Neural cell (in vitro differentiated cells): ENCODE data around the gene XYLT2. TPM values are rescaled to one million over a fixed set of nuclear protein-coding genes. Genes with fewer than 3 reads are reported as not detected.

ENCODE experiments used
- H2AFZ ChIP-seq: fragments of 200-600, 300-800 bp; sonication (generic), shearing (Covaris generic); 2 replicates; pipeline ENCODE4 v1.6.0; 2014; ENCODE audit warnings: low read depth, mild to moderate bottlenecking, antibody characterized with exemption, low read length, moderate library complexity
- H3F3A ChIP-seq: fragments of 200-600 bp; shearing (Covaris generic); 2 replicates; pipeline ENCODE4 v1.6.1; 2016; ENCODE audit warnings: mild to moderate bottlenecking, moderate library complexity, mixed read lengths, antibody characterized with exemption, low read length; ENCODE audit not compliant: insufficient read depth, poor library complexity, severe bottlenecking
- H3K27ac ChIP-seq: fragments of 200-600, 300-800 bp; sonication (generic), shearing (Covaris generic); 2 replicates; pipeline ENCODE4 v1.5.1; 2014; ENCODE audit warnings: mild to moderate bottlenecking, low read length, moderate library complexity
- H3K27me3 ChIP-seq: fragments of 300-800, 200-600 bp; sonication (generic), shearing (Covaris generic); 2 replicates; pipeline ENCODE4 v1.6.0; 2014; ENCODE audit warnings: mild to moderate bottlenecking, low read depth, low read length, moderate library complexity; ENCODE audit not compliant: insufficient read depth
- H3K36me3 ChIP-seq: fragments of 300-800, 200-600 bp; sonication (generic), shearing (Covaris generic); 2 replicates; pipeline ENCODE4 v1.5.1; 2014; ENCODE audit warnings: mild to moderate bottlenecking, antibody characterized with exemption, low read length, moderate library complexity; ENCODE audit not compliant: insufficient read depth
- H3K4me2 ChIP-seq: fragments of 300-800, 200-600 bp; sonication (generic), shearing (Covaris generic); 2 replicates; pipeline ENCODE4 v1.6.0; 2014; ENCODE audit warnings: mild to moderate bottlenecking, low read length
- H3K4me3 ChIP-seq: fragments of 300-800, 200-600 bp; sonication (generic), shearing (Covaris generic); 2 replicates; pipeline ENCODE4 v1.5.1; 2014; ENCODE audit warnings: mild to moderate bottlenecking, low read length, moderate library complexity
- H3K79me2 ChIP-seq: fragments of 200-600 bp; shearing (Covaris generic); replicated peaks from 2 replicates; pipeline ENCODE4 v1.6.0; 2014; ENCODE audit warnings: mild to moderate bottlenecking, low read length, moderate library complexity; ENCODE audit not compliant: insufficient read depth
- H3K9ac ChIP-seq: fragments of 300-800, 200-600 bp; sonication (generic), shearing (Covaris generic); 2 replicates; pipeline ENCODE4 v1.6.1; 2016; ENCODE audit warnings: mild to moderate bottlenecking, low read length, mixed read lengths
- H3K9me2 ChIP-seq: fragments of 200-600 bp; shearing (Covaris generic); 2 replicates; pipeline ENCODE4 v1.6.1; 2016; ENCODE audit warnings: mild to moderate bottlenecking, low read length, mixed read lengths; ENCODE audit not compliant: insufficient read depth
- H3K9me3 ChIP-seq: fragments of 200-600, 300-800 bp; sonication (generic), shearing (Covaris generic); 2 replicates; pipeline ENCODE4 v1.6.1; 2016; ENCODE audit warnings: mild to moderate bottlenecking, mixed run types, low read length, moderate library complexity, mixed read lengths
- H4K20me1 ChIP-seq: fragments of 200-600 bp; shearing (Covaris generic); 2 replicates; pipeline ENCODE4 v1.6.1; 2016; ENCODE audit warnings: mild to moderate bottlenecking, mixed run types; ENCODE audit not compliant: insufficient read depth
- CTCF ChIP-seq: fragments of 450-650 bp; IDR thresholded peaks from 2 replicates; pipeline ENCODE4 v1.5.1; 2014; ENCODE audit warnings: antibody characterized with exemption, mild to moderate bottlenecking, moderate library complexity; ENCODE audit not compliant: poor library complexity, severe bottlenecking
- EP300 ChIP-seq: fragments of 450-650 bp; conservative IDR thresholded peaks from 2 replicates; pipeline ENCODE4 v1.6.1; 2014; ENCODE audit warnings: antibody characterized with exemption, mild to moderate bottlenecking, moderate library complexity; ENCODE audit not compliant: poor library complexity, severe bottlenecking
- EZH2 ChIP-seq: fragments of 200-600, 300-800 bp; shearing (Covaris generic), sonication (generic); IDR thresholded peaks from 2 replicates; pipeline ENCODE4 v1.6.1; 2014; ENCODE audit warnings: antibody characterized with exemption, low read length, borderline replicate concordance, mild to moderate bottlenecking; ENCODE audit not compliant: insufficient read depth, poor library complexity, severe bottlenecking
- MXI1 ChIP-seq: fragments of 450-650 bp; conservative IDR thresholded peaks from 2 replicates; pipeline ENCODE4 v1.6.1; 2014; ENCODE audit warnings: antibody characterized with exemption, mild to moderate bottlenecking; ENCODE audit not compliant: poor library complexity, severe bottlenecking
- POLR2AphosphoS5 ChIP-seq: IDR thresholded peaks from 2 replicates; pipeline ENCODE4 v1.6.1; 2012
- RAD21 ChIP-seq: fragments of 450-650 bp; conservative IDR thresholded peaks from 2 replicates; pipeline ENCODE4 v1.6.1; 2014; ENCODE audit warnings: antibody characterized with exemption, mild to moderate bottlenecking, moderate library complexity
- REST ChIP-seq: IDR thresholded peaks from 2 replicates; pipeline ENCODE4 v1.6.1; 2012; ENCODE audit warnings: borderline replicate concordance
- SMC3 ChIP-seq: fragments of 450-650 bp; conservative IDR thresholded peaks from 2 replicates; pipeline ENCODE4 v1.6.1; 2014; ENCODE audit warnings: antibody characterized with exemption, mild to moderate bottlenecking, moderate library complexity; ENCODE audit not compliant: poor library complexity
- TAF1 ChIP-seq: IDR thresholded peaks from 2 replicates; pipeline ENCODE4 v1.6.1; 2012; ENCODE audit warnings: low read depth
- polyA plus RNA-seq: library from polyadenylated mRNA; depleted of rRNA; stranded (reverse); fragments of >200 nt; gene quantifications from 2 replicates; pipeline ENCODE4 v1.2.3, GENCODE V29; 2014

Gene XYLT2
- polyA plus RNA-seq, 1 donor from 2014 or later = 6.9 TPM

GRCh38 chr17:50388728-50389127 lies 42.8 kb downstream of the XYLT2 start:
- Histone ChIP-seq H3K4me2 (no peak overlapping the region), H3K36me3 (no peaks in the 10 kb centered on the region), H3F3A (no peaks in the 10 kb centered on the region), H2AFZ (no peak overlapping the region), H3K79me2 (no peaks in the 10 kb centered on the region), H4K20me1 (no peaks in the 10 kb centered on the region), H3K9me3 (no peaks in the 10 kb centered on the region), H3K27ac (no peak overlapping the region), H3K4me3 (no peak overlapping the region), H3K27me3 (no peaks in the 10 kb centered on the region), H3K9me2 (no peaks in the 10 kb centered on the region), H3K9ac (no peak overlapping the region)
- TF ChIP-seq POLR2AphosphoS5 = no peak
- TF ChIP-seq TAF1 = no peak
- no peak for TF ChIP-seq CTCF
- TF ChIP-seq EP300 = no peak
- no peak for TF ChIP-seq EZH2
- TF ChIP-seq RAD21 = no peak
- TF ChIP-seq MXI1 = no peak
- TF ChIP-seq REST = no peak
- TF ChIP-seq SMC3 = no peak

- Histone ChIP-seq H2AFZ (no peak overlapping the region), H3K9me2 (no peaks in the 10 kb centered on the region), H3K4me2 (no peak overlapping the region), H3F3A (no peaks in the 10 kb centered on the region), H3K27me3 (no peaks in the 10 kb centered on the region), H3K79me2 (no peaks in the 10 kb centered on the region), H3K27ac (no peak overlapping the region), H3K36me3 (no peaks in the 10 kb centered on the region), H3K9me3 (no peaks in the 10 kb centered on the region), H3K4me3 (no peak overlapping the region), H4K20me1 (no peaks in the 10 kb centered on the region), H3K9ac (no peak overlapping the region)
- TF ChIP-seq EP300 (no peak), POLR2AphosphoS5 (no peak), RAD21 (no peak), TAF1 (no peak), REST (no peak), SMC3 (no peak), EZH2 (no peak), MXI1 (no peak), CTCF (no peak)
Observed at GRCh38 chr17:50389534-50389933, 43.6 kb downstream of the XYLT2 start.
